HG02885 (cell line): ENCODE measurements around the gene ANKRD44.
A peak's percentile ranks its signal among the peaks of the same experiment; 100 is the strongest.

ENCODE experiments used
- ATAC-seq: cut with Tn5 transposase; IDR thresholded peaks from one replicate; pipeline ENCODE4 v1.9.1; 2021; ENCODE audit warnings: mild to moderate bottlenecking; ENCODE audit not compliant: unreplicated experiment, poor library complexity

ANKRD44 gene

GRCh38 chr2:197322724-197323720, 12.4 kb upstream of the ANKRD44 start:
- ATAC-seq, result peak; percentile 54

GRCh38 chr2:197322143-197322542, 11.6 kb upstream of the ANKRD44 start:
- ATAC-seq, result no peak

GRCh38 chr2:197315371-197315770, 4.8 kb upstream of the ANKRD44 start:
- ATAC-seq, result no peak

- no peak for ATAC-seq
Measured at GRCh38 chr2:197312186-197312585, 1.6 kb upstream of the ANKRD44 start.

- no peak for ATAC-seq
Measured at GRCh38 chr2:197311421-197312033, 947 bp upstream of the ANKRD44 start.

- ATAC-seq, result no peak
Measured at GRCh38 chr2:197310987-197311420, 424 bp upstream of the ANKRD44 start.

- ATAC-seq, result no peak
Measured at GRCh38 chr2:197309691-197310231, 819 bp downstream of the ANKRD44 start.

GRCh38 chr2:197308996-197309690, 1.4 kb downstream of the ANKRD44 start:
- no peak for ATAC-seq

GRCh38 chr2:197308585-197308984, 2.0 kb downstream of the ANKRD44 start:
- ATAC-seq, result no peak

- no peak for ATAC-seq
Measured at GRCh38 chr2:197307933-197308521, 2.6 kb downstream of the ANKRD44 start.

- ATAC-seq, result no peak
Measured at GRCh38 chr2:197307236-197307932, 3.2 kb downstream of the ANKRD44 start.

GRCh38 chr2:197306696-197307040, 3.9 kb downstream of the ANKRD44 start:
- ATAC-seq, result no peak

GRCh38 chr2:197306024-197306695, 4.4 kb downstream of the ANKRD44 start:
- no peak for ATAC-seq

GRCh38 chr2:197304556-197305011, 6.0 kb downstream of the ANKRD44 start:
- ATAC-seq, result peak; percentile 34

GRCh38 chr2:197300139-197300538, 10.4 kb downstream of the ANKRD44 start:
- no peak for ATAC-seq

- ATAC-seq, result no peak
Measured at GRCh38 chr2:197298609-197299008, 12.0 kb downstream of the ANKRD44 start.

GRCh38 chr2:197297772-197298318, 12.7 kb downstream of the ANKRD44 start:
- peak; percentile 37 for ATAC-seq

- ATAC-seq, result no peak
Measured at GRCh38 chr2:197297266-197297665, 13.3 kb downstream of the ANKRD44 start.

GRCh38 chr2:197296835-197297234, 13.7 kb downstream of the ANKRD44 start:
- no peak for ATAC-seq
